Epithelial cell of proximal tubule (primary cell): ENCODE data around the gene USP3. TPM values are rescaled to one million over a fixed set of nuclear protein-coding genes. Genes with fewer than 3 reads are reported as not detected.

ENCODE experiments used
- DNase-seq: peaks from one replicate; pipeline ENCODE4 v3.0.0-alpha.2; 2011; ENCODE audit warnings: low read depth
- H3K4me3 ChIP-seq: 2 replicates; pipeline ENCODE4 v1.5.1; 2011; ENCODE audit warnings: low read depth, mild to moderate bottlenecking, low read length
- CTCF ChIP-seq: conservative IDR thresholded peaks from 2 replicates; pipeline ENCODE4 v1.5.1; 2012; ENCODE audit warnings: low read depth, mild to moderate bottlenecking, low read length
- total RNA-seq: library from RNA; depleted of rRNA; stranded (reverse); fragments of >200 nt; gene quantifications from 2 replicates; pipeline ENCODE4 v1.2.3, GENCODE V29; 2015

The USP3 gene
- total RNA-seq, 1 donor from 2014 or later = 34.2 TPM

GRCh38 chr15:63469190-63469589 lies 35.2 kb upstream of the USP3 start:
- DNase-seq = no peak
- no peak for TF ChIP-seq CTCF
- no peak overlapping the region for H3K4me3 ChIP-seq

GRCh38 chr15:63469984-63470383 lies 34.4 kb upstream of the USP3 start:
- no peak for TF ChIP-seq CTCF
- no peak overlapping the region for H3K4me3 ChIP-seq
- no peak for DNase-seq

- no peak for DNase-seq
- TF ChIP-seq CTCF = no peak
- H3K4me3 ChIP-seq = no peak overlapping the region
These were observed 31.2 kb upstream of the USP3 start for GRCh38 chr15:63473007-63473748.

GRCh38 chr15:63473749-63473998 lies 30.7 kb upstream of the USP3 start:
- no peak for TF ChIP-seq CTCF
- no peak overlapping the region for H3K4me3 ChIP-seq
- DNase-seq = no peak

- TF ChIP-seq CTCF = peak; percentile 40
- H3K4me3 ChIP-seq = no peak overlapping the region
- peak; percentile 97 for DNase-seq
These were observed 30.2 kb upstream of the USP3 start for GRCh38 chr15:63473999-63474809.

- no peak for TF ChIP-seq CTCF
- no peak overlapping the region for H3K4me3 ChIP-seq
- peak; percentile 87 for DNase-seq
These were observed 29.5 kb upstream of the USP3 start for GRCh38 chr15:63474810-63475316.

- no peak for DNase-seq
These were observed 28.7 kb upstream of the USP3 start for GRCh38 chr15:63475707-63476106.

More at GRCh38 chr15:63475707-63476106, 28.7 kb upstream of the USP3 start:
- no peak overlapping the region for H3K4me3 ChIP-seq
- no peak for TF ChIP-seq CTCF
